ENCODE measurements around the gene ANXA4. TPM values are rescaled to one million over a fixed set of nuclear protein-coding genes. Genes with fewer than 3 reads are reported as not detected.
"Not testable (repeated sequence)": the region's sequence is repeated elsewhere in the genome, so short reads cannot be mapped to it uniquely, and the experiment has no call there.

ANXA4 gene
- total RNA-seq, 1 donor from 2014 or later = 22.5 TPM

DNA sequence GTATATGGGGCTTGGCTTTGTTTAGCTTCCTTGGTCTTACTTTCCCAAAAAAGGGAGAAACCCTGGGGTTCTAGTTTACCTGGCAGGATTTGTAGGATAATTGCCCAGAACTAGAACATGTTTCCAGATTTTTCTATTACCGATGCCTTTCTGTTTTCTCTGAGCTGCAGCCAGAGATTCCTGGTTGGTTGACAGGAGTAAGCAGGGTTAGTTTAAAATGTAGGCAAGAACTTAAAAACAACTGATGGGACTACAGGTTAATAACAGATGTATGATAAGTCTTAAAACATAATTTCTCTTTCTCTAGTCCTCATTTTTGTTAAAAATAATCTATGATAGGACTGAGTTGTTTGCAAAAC, 48.6 kb downstream of the ANXA4 start:
- intact Hi-C loops (cut with DNase I) = no loop called here
- DNase-seq (no peak), ATAC-seq (ENCODE audit: poor library complexity) (no peak)

DNA sequence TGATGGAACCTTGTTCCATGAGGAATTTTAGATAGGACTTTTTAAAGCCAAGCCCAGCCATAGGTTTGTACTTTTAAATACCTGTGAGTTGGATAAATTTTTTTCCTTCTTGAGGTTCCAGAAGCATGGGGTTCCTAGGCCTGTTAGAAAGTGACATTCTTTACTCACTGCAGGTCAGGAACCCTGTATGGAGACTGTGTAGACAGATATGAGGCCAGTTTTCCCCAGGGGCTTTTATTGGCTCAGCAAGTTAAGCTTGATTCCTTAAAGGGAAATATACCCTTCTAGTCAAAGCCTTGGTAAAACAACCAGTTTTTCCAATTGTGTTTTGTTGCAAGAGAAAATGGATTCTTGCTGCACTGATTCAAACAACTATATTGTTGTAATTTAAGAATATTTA, 49.1 kb downstream of the ANXA4 start:
- intact Hi-C loops (cut with DNase I) = no loop called here
- ATAC-seq (ENCODE audit: poor library complexity) = peak; percentile 55
- no peak for DNase-seq

DNA sequence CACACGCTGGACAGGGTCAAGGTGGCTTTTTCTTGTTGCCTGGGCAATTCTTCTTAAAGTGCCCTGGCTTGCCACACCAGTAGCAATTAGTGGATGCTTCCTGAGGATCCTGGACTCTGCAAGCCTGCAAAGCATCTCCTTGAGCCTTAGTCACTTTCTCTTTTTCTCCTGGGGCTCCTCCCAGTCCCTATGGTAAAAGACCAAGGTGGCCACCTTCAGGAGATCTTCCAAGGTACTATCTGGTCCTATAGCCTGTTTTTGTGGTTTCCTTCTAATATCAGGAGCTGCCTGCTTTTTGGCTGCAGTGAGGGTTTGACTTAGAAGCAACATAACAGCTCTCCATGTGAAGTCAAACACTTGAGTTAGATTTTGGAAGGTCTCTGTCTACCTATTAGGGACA, 54.2 kb downstream of the ANXA4 start:
- DNase-seq (no peak), ATAC-seq (ENCODE audit: poor library complexity) (no peak)
- intact Hi-C loops (cut with DNase I) = no loop called here

DNA sequence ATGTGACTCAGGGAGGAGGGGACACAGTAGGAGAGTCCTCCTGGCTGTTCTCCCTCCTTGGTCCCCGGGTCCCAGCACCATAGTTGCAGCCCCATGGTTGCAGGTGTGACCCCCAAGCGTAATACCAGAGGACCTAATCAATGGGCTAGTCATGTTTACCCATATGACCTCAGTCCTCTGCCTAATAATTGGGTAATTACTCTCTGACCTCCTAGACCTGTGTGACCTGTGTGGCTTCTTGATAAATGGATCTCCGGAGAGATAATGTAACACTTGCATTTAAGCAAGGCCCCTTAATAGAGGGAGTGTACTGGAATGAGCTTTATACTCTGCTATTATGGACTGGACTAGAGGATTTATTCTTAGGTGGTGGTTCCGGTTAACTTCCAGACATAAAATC, 55.3 kb downstream of the ANXA4 start:
- no peak for DNase-seq
- intact Hi-C loops (cut with DNase I) = no loop called here
- ATAC-seq (ENCODE audit: poor library complexity) = no peak

DNA sequence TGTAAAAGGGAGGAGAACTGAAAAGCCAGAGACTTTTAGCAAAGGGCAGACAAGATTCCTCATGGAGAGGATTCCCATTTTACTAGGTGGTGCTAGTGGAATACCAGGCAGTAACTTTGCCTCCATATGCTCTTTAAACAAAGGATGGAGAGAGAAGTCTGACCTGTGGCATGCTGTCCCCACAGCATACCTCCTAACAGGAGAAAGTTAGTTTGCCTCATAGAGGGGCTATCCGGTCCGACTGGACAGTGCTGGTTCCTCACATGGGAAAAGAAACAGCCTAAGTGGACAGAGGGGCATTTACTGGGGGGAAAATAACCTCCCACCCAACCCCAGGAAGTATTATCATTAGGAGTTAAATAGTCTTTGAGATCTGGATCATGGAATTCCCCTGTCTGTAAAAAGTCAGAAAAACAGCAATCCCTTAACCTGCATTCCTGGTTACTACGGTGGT, 55.9 kb downstream of the ANXA4 start:
- DNase-seq (no peak), ATAC-seq (ENCODE audit: poor library complexity) (no peak)
- intact Hi-C loops (cut with DNase I) = no loop called here

DNA sequence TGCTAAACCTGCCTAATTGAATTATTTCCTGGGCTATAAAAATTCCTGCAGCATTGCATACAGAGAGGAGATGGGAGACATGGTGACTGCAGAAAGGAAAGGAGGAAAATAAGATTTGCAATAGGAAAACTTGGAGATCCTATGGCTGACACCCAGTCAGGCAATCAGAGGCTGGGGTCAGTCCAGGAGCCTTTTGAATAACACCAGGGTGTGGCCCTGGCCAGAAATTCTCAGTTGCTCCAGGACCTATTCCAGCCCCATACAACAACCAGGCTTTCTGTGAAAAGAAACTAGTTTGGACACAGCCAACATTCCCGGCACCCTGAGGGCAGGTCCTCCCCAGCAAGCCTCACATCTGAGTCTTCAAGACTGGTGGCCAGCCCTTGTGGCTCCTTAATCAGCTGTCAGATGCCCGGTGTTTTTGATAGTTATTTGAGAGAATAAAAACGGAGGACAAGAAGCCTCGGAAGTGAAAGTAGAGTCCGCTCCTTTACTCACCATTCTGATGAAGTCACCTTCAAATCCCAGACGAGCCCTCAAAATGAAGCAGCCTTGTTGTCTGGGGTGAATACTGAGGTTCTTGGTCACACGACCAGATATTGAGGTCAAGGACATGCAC, 56.5 kb downstream of the ANXA4 start:
- intact Hi-C loops (cut with DNase I) = no loop called here
- ATAC-seq (ENCODE audit: poor library complexity) (peak; percentile 61), DNase-seq (no peak)

DNA sequence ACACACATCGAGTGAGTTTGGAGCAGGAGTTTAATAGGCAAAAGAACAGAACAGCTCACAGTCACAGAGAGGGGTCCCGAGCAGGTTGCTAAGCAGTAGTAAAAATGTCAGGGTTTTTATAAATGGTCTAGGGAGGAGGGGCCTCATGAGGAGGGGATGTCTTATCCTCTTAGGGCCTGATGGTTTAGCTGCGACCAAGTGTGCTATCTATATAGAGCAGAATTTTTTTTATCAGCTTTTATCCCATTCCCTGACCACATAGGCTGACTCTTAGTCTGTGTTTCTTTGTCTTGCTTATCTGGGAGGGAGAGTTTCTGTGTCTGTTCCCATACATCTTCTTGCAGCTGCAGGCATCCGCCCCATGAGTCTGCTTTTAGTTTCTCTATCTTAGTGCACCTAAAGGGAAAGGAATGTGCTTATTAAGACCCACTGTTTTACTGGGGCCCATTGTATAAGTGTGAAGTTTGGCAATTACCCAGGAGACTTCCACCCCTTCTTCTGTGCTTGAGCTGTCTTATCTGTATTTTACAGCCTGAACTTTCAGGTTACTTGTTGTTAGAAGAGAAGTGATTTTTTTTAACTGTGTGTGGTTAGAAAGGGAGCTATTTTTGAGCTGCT, 57.1 kb downstream of the ANXA4 start:
- intact Hi-C loops (cut with DNase I) = no loop called here
- ATAC-seq (ENCODE audit: poor library complexity) = peak; percentile 27

DNA sequence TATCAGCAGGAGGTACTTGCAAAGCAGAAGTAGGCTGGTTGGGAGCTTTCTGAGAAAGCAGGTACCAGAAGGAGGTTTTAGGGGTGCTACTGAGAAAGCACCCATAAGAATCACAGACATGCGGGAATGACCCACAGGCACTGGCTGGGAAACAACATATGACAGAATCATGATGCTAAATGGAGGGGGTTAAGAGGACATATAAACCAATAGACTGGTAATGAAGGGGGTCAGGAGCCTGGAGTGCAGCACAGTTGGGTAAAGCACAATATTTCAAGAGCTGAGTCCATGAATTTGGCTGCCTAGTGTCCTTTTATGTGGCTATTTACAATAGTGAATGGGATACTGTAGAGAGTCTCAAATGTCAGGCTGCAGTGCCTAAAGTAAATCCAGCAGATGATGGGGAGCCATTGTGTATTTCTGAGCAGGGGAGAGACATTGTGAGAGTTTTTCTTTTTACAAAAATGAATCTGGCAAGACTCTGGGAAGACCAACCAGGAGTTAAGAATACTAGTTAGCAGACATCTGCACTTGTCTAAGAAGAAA, 59.9 kb downstream of the ANXA4 start:
- ATAC-seq (ENCODE audit: poor library complexity) (no peak), DNase-seq (no peak)
- intact Hi-C loops (cut with DNase I) = no loop called here

More for the DNA sequence above, 57.1 kb downstream of the ANXA4 start:
- no peak for DNase-seq

DNA sequence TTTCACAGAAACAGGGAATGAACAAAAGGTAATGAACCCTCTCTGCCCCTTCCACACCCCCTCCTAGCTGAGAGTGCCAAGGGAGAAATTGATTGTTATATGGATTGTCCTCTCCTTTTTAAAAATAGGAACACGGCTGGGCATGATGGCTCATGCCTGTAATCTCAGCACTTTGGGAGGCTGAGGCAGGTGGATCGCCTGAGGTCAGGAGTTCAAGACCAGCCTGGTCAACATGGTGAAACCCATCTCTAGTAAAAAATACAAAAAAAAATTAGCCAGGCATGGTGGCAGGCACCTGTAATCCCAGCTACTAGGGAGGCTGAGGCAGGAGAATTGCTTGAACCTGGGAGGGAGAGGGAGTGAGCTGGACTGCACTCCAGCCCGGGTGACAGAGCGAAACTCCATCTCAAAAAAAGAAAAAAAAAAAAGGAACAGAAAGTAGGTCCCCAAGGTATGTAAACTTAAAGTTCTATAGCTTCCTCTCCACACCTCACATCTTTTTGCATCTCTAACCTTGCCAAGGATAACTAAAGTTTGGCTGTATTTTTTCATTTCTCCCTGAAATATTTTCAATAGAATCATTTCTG, 60.9 kb downstream of the ANXA4 start:
- DNase-seq; intact Hi-C loops (cut with DNase I); ATAC-seq (ENCODE audit: poor library complexity): not testable (repeated sequence)

DNA sequence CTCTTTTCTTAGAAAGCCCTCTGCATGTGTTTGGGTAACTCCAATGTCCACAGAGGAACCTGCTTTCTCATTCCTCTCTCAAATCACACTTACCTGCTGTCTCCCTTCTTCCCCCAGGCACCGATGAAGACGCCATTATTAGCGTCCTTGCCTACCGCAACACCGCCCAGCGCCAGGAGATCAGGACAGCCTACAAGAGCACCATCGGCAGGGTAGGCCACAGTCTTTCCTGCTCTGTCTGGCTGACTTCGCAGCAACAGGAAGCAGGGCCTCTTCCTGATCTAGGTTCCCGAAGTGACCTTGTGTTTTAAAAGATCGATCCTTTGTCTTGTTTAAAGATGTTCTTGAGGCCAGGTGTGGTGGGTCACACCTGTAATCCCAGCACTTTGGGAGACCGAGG, 62.5 kb downstream of the ANXA4 start:
- intact Hi-C loops (cut with DNase I) = no loop called here
- DNase-seq = no peak
- ATAC-seq (ENCODE audit: poor library complexity) = no peak

DNA sequence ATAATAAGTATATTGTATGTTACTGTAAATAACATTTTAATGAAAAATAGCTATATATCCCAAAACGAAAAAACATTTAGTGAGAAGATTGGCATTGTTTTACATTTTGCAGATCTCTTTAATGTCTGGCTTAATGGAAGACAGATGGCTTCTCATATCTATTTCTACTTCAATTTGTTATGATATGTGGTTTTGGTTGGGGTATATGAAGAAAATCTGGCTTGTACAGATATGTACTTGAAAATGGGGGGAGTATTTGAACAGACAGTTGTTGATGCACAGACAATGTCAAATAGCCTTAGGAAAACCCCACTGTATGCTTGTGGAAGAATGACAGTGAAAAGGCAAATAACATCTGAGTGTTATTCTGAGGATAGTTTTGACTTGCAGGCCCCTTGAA, 64.0 kb downstream of the ANXA4 start:
- ATAC-seq (ENCODE audit: poor library complexity) (no peak), DNase-seq (no peak)
- intact Hi-C loops (cut with DNase I) = no loop called here

DNA sequence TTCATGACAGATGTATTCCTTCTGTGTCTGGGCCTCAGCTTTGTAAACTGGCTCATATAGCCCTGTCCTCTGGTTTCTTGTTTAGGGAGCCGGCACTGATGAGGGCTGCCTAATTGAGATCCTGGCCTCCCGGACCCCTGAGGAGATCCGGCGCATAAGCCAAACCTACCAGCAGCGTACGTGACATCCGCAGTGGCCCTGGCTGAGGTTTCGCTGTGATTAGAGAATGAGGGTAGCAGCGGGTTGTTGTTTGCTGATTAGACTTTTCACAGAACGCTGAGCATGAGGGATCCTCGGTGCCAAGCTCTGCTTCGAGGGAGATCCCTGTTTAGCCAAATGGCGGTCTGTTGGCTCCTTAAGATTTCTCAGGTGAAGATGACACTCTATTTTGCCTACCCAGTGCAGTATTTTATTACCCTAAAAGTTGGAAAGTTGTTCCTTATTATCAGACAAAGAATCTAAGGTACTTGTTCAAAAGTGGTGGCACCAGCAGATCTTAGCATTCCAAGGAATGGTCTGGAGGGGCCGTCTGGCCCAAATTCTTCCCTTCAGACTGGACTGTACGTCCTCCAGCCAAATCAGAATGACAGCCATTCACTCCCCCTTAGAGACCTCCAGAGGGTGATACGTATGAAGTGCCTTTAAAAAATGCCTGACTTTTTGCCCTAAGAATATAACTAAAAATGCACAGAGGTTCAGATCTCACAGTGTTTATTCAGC, 66.0 kb downstream of the ANXA4 start:
- no peak for DNase-seq
- intact Hi-C loops (cut with DNase I) = no loop called here
- ATAC-seq (ENCODE audit: poor library complexity) = no peak

DNA sequence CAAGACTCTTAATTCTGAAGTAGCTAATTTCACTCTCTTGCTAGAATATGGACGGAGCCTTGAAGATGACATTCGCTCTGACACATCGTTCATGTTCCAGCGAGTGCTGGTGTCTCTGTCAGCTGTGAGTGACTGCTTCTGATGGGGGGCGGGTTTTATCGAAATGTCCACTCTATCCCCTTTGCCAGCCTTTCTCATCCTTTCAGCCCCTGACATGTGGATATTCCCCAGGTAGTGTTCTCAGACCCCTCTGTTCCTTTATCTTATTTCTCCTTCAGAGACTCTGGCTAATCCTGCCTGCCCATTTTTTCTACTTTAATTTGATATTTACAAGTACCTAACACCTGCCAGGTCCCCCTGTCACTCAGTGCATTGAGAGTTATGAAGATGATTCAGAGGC, 68.6 kb downstream of the ANXA4 start:
- intact Hi-C loops (cut with DNase I) = loop anchor here (10.0 kb wide), 1 partner anchor 246 kb away; no protein-coding TSS in a partner anchor
- ATAC-seq (ENCODE audit: poor library complexity) (no peak), DNase-seq (no peak)

DNA sequence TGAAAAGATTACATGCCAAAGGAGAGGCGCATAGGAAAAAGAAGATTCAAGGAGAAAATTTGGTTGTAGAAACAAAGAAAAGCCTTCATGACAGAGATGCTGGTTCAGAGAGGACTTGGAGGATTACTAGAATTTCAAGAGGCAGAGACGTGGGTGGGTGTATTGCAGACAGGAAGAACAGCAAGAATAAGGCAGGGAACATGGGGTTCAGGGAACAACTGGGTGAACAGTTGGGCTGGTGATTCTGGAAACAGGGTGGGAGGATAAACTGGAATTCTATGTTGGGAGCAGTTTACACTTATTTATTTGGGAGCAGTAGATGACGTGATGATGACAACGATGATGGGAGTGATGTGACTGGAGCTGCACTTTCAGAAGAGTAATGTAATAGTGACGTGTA, 69.1 kb downstream of the ANXA4 start:
- ATAC-seq (ENCODE audit: poor library complexity) (no peak), DNase-seq (no peak)
- intact Hi-C loops (cut with DNase I) = loop anchor here (10.0 kb wide), 1 partner anchor 246 kb away; no protein-coding TSS in a partner anchor

DNA sequence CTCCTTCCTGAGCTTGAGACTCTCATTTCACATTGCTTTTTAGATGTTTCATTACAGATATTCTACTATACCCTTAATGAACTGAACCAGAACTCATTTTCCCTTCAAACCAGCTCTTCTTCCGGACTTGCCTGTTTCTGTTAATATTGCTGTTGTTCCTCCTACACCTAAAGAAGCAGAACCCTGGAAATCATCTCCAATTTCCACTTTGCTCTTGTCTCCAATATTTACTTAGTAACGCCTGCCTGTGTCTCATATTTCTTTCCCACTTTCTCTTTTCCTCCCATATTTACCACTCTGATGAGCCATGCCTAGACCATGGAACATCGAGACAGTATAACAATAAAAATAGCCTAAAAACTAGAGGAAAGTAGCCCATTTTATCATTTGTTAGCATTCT, 69.7 kb downstream of the ANXA4 start:
- intact Hi-C loops (cut with DNase I) = loop anchor here (10.0 kb wide), 1 partner anchor 247 kb away; no protein-coding TSS in a partner anchor
- ATAC-seq (ENCODE audit: poor library complexity) (no peak), DNase-seq (no peak)

DNA sequence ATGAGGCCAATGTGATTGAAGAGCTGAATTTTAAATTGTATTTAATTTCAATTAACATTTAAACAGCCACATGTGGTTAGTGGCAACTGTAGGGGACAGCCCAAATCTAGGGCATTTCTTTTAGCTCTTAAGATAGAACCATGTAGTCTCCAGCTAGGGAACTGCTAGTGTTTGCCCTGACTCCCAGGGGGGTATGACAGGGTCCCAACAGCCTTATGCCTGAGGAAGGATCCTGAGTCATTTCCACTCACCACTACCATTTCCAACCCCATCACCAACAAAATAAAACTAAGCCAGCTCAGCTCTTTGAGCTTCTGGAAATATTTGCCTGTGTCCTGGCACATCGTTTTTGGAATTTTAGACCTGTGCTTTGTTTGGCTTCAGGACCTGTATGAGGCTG, 73.8 kb downstream of the ANXA4 start:
- DNase-seq (no peak), ATAC-seq (ENCODE audit: poor library complexity) (no peak)
- intact Hi-C loops (cut with DNase I) = loop anchor here (2.0 to 10.0 kb wide), 2 partner anchors 91 to 251 kb away; no protein-coding TSS in a partner anchor

DNA sequence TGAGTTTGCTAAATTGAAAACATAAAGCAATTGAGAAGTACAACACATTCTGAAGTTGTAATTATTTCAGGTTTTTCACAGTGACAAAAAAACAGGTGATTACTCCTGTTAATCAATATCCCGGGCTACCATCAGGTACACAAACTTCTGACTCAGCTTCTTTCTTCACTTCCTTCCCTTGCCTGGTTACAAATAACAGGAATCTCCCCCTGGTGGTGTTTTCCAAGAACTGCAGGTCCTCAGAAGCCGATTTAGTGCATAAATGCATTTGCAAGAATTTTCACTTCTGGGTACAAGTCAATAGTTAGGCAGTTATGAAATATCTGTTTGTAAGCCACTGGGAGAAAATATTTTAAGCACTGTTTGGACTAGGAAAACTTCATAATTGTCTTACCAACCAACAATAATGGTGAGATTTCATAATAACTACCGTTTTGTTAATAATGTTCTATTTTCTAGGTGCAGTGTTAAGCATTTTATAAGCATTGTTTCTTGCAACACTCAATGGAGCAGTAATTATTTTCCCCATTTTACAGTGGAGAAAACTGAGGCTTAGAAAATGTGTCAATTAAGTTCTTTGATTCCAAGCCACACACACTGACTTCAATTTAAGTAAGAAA, 75.1 kb downstream of the ANXA4 start:
- DNase-seq = no peak
- ATAC-seq (ENCODE audit: poor library complexity) = peak; percentile 78

DNA sequence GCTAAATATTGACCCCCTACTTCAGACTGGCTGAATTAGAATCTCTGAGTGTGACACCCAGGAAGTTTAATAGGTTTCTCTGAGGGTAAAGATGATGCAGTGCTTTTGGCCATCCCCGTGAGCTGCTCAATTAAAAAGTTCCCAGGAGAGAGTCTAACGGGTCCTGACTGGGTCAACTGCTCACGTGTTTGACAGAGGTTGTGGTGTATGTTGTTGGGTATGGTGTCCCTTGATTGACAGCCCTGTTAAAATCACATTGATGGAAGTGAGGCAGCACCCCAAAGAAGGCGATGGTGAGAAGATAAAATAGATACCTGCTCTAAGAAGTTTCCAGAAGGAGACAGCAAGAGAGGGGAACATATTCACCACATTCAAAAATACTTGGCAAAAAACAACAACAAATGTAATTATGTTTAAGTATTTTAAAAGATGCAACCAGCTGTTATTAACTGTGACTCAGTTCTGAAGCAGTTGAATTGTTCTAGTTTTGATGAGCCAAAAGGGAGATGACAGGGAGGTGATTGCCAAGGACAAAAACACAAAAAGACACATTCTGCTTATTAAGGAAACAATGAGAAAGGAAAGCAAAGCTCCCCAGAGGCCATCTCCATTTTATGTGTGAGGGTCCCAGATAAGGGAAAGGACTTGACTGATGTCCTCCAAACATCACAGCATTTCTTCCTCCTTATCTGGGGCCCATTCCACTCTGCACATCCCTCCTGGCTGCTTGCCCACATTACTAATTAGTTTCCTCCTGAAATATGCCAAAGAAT, 76.0 kb downstream of the ANXA4 start:
- no peak for DNase-seq
- intact Hi-C loops (cut with DNase I) = loop anchor here (2.0 to 10.0 kb wide), 2 partner anchors 93 to 253 kb away; no protein-coding TSS in a partner anchor
- no peak for ATAC-seq (ENCODE audit: poor library complexity)

More for the DNA sequence above, 75.1 kb downstream of the ANXA4 start:
- intact Hi-C loops (cut with DNase I) = loop anchor here (2.0 to 10.0 kb wide), 2 partner anchors 92 to 252 kb away; no protein-coding TSS in a partner anchor

Measured in Right ventricle myocardium superior (tissue), 1 donor.